IPS-18c (cell line): ENCODE measurements around the gene KLHL25.
"Not testable (repeated sequence)": the region's sequence is repeated elsewhere in the genome, so short reads cannot be mapped to it uniquely, and the experiment has no call there.

Experiments
- H3K4me3 ChIP-seq: 2 replicates; pipeline ENCODE4 v1.7.0; 2013; ENCODE audit warnings: low read depth, mild to moderate bottlenecking, low read length, moderate library complexity; ENCODE audit not compliant: insufficient read depth
- H3K9me3 ChIP-seq: one replicate; pipeline ENCODE4 v1.6.1; 2013; ENCODE audit warnings: mild to moderate bottlenecking, low read length, moderate library complexity; ENCODE audit not compliant: control insufficient read depth, insufficient read depth

KLHL25 gene, protein sequence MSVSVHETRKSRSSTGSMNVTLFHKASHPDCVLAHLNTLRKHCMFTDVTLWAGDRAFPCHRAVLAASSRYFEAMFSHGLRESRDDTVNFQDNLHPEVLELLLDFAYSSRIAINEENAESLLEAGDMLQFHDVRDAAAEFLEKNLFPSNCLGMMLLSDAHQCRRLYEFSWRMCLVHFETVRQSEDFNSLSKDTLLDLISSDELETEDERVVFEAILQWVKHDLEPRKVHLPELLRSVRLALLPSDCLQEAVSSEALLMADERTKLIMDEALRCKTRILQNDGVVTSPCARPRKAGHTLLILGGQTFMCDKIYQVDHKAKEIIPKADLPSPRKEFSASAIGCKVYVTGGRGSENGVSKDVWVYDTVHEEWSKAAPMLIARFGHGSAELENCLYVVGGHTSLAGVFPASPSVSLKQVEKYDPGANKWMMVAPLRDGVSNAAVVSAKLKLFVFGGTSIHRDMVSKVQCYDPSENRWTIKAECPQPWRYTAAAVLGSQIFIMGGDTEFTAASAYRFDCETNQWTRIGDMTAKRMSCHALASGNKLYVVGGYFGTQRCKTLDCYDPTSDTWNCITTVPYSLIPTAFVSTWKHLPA

DNA sequence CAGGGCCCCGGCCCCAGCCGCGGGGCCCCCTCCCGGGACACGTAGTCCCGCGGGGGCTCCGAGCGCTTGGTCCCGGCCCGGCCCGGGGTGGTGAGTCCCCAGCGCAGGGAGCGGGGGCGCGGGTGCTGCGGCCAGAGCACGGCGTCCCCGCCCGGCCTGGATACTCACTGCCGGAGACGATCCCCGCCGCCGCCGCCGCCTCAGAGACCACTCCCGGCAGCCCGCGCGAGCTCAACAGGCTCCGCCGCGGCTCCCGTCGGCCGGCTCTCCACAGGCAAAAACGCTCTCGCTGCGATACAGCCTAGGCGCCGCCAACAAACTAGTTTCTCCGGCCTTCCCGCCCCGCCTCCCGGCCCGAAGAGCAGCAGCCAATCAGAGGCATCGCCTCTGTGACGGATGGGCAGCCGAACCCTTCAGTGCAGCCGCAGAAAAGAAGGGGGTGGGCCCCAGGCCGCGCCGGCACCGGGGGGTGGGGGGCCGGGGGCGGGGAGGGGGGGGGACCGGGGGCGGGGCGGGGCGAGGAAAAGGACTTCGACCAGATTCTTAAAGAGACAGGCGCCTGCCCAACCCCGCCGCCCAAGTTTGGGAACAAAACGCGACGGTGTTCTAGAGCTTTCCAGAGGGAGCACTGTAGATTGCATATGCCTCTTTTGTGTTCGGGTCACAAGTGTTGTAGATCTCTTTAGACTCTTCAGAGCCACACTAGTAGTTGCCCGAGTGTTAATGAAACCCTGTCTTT, at the start of gene KLHL25:
Gene KLHL25 (minus strand): TSS at position 328 of the 739 bp plus-strand sequence. CDS start 25,115 bp downstream, outside the sequence.
- peak within 1 kb of the TSS; percentile 86 for H3K4me3 ChIP-seq
- H3K9me3 ChIP-seq = no peaks in the 10 kb centered on the region

GRCh38 chr15:85840802-85841152, 46.1 kb upstream of the KLHL25 start:
- Histone ChIP-seq H3K9me3 (no peaks in the 10 kb centered on the region), H3K4me3 (no peak overlapping the region)

DNA sequence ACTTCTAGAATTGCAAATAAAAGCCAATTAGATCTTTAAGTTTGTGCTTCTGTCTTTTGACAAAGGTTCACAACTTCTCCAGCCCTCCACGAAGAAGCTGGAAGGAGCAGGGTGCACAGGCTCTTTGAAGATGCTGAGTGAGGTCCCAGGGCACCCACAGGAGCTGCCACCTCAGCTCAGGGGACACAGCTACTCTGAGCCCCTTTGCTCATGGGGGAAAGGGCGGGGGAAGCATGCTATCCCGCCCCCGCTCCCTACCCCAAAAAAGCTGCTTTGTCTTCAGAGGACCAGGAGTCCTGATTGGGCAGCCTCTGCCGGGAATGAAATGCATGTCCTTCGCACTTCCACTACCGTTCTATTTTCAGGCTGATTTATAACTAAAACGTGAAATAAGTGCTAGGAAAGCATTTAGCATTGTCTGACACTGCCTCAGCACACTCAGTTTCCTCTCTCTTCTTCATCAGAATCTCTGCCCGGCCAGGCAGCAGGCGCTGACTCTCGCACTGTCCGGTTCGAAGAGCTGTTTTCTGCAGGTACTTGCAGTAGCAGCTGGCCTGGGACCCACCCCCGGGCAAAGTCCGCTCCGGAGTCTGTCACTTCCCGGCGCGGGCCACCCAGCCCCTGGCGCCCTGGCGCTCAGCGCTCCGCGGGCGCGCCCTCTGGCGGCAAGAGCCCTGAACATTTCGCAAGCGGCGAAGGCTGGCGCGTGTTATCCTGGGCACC, 45.5 kb upstream of the KLHL25 start:
- Histone ChIP-seq H3K9me3 (no peaks in the 10 kb centered on the region), H3K4me3 (peak overlapping the region; percentile 37)

DNA sequence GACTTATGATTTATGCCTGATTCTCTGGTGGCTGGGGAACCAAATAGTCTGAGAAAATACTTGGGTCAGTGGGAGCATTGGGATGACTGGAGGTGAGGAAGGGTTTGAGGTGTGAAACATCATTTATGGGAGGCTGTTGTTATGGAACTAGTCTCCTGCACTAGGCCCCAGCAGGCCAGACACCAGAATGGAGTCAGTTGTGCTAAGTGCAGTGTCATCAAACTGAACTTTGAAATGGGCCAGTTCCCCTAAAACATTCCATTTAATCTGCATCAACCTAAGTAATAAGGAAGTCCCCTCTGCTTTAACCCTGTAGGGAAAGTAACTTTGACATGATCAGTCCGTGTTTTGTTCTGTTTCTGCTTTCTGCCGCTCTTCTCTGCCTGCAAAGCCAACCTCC, 44.9 kb upstream of the KLHL25 start:
- Histone ChIP-seq H3K4me3 (no peak overlapping the region), H3K9me3 (no peaks in the 10 kb centered on the region)

- H3K9me3 ChIP-seq = no peaks in the 10 kb centered on the region
- no peak overlapping the region for H3K4me3 ChIP-seq
Measured at GRCh38 chr15:85838655-85839054, 43.9 kb upstream of the KLHL25 start.

- H3K9me3 ChIP-seq = no peaks in the 10 kb centered on the region
- no peak overlapping the region for H3K4me3 ChIP-seq
Measured at GRCh38 chr15:85837881-85838280, 43.2 kb upstream of the KLHL25 start.

GRCh38 chr15:85837011-85837433, 42.3 kb upstream of the KLHL25 start:
- no peak overlapping the region for H3K4me3 ChIP-seq
- H3K9me3 ChIP-seq = no peaks in the 10 kb centered on the region

DNA sequence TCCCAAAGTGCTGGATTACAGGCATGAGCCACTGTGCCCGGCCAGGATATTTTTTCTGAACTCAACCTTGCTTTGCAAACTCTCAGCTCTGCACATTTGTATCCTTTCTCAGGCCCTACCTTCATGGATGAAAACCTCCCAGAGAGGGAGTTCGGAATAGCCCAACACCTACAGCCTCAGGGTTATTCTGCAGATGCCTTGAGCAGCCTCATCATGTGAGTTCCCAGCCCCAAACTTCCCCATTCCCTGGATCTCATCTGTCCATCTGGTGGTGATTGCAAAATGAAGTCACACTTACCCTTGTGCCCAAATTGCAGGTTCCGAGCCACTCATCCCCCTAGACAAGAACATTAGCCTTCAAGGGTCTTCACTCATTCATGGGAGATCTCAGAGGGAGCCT, 39.9 kb upstream of the KLHL25 start:
- Histone ChIP-seq H3K4me3 (no peak overlapping the region), H3K9me3 (no peaks in the 10 kb centered on the region)

- Histone ChIP-seq H3K4me3 (no peak overlapping the region), H3K9me3 (no peaks in the 10 kb centered on the region)
Measured at GRCh38 chr15:85832394-85832793, 37.7 kb upstream of the KLHL25 start.

DNA sequence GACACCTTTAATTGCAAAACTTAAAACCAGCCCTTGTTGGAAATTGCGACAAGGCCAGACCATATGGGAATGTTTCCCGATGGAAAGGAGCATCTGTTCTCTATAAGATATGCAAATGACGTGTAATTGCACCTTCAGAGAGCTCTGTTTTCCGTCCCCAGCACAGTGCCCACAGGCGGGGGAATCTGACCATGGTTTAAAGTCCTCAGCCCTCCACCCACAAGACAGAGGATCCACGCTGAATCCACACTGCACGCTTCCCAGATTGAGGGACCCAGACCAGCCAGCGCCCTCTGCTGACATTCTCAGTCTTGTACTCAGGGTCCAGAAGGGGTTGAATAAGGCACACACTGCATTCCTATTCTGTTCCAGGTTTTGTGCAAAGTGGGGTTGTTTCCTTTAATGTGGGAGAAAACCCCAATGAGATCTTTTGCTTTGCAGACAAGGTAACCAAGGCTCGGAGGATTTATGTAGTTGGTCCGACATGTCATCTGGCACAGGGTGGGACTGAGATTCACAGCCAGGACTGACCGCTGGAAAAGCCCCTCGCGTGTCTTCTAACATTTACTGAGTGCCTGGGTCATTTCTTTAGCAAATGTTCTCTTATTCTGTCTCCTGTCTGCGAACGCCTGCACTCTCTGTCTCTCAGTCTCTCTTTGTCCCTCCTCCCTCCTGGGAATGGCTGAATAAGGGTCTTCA, 36.8 kb upstream of the KLHL25 start:
- Histone ChIP-seq H3K9me3 (no peaks in the 10 kb centered on the region), H3K4me3 (no peak overlapping the region)

DNA sequence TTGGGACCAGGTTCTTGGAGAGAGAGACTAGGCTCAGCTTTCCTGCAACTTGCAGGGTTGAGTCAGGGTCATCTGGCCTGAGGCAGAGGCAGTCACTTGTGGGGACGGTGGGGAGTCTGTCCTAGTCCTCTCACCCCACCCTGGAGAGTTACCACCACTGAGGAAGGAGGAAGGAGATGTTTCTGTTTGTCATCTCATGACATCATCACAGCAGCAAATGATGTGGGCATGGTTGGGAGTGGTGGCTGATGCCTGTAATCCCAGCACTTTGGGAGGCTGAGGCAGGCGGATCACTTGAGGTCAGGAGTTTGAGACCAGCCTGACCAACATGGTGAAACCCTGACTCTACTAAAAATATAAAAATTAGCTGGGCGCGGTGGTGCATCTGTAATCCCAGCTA, 35.0 kb upstream of the KLHL25 start:
- not testable (repeated sequence) for H3K4me3 ChIP-seq, H3K9me3 ChIP-seq

DNA sequence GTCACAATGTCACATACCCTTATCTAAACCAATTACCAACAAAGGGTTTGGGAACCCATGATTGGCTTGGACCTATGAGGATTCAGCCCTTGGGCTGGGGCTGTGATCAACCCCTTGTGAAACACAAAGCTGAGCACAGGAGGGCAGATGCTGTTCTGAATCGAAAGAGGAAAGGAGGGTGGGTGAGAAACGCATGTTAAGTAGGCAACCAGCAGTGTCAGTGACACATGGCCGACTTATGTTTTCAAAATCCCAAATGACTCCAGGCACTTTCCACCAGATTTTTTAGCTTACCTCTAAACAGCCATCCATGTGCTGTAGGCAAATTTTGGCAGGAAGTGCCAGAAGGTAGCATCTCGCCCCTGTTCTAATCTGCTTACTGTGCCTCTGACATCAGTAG, 34.1 kb upstream of the KLHL25 start:
- Histone ChIP-seq H3K4me3 (no peak overlapping the region), H3K9me3 (no peaks in the 10 kb centered on the region)

- Histone ChIP-seq H3K4me3 (no peak overlapping the region), H3K9me3 (no peaks in the 10 kb centered on the region)
Measured at GRCh38 chr15:85828126-85828525, 33.4 kb upstream of the KLHL25 start.

DNA sequence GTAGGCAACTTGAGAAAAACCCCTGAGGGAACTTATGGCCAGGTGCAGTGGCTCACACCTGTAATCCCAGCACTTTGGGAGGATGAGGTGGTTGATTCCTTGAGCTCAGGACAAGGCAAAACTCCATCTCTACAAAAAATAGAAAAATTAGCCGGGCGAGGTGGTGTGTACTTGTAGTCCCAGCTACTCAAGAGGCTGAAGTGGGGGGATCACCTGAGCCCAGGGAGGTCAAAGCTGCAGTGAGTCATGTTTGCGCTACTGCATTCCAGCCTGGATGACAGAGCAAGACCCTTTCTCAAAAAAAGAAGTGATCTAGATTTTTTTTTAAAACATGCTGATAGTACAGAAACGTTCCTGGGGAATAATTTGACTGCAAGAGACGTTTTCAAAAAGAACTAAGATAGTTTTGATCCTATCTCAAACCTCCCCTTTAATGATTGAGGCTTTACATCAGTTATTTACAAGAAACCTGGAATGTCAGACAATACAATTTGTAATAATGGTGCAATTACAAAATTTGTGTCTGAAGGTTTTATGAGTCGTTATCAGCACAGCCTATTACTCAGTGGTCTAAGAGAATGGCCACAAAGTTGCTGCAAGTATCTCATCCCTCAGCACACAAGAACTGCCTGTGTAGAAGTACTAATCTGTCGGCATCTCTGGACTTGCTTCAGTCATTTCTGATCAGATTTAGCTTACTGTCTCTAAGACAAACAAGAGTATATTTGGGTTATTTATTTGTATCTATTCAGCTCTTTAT, 32.2 kb upstream of the KLHL25 start:
- no peaks in the 10 kb centered on the region for H3K9me3 ChIP-seq
- no peak overlapping the region for H3K4me3 ChIP-seq

DNA sequence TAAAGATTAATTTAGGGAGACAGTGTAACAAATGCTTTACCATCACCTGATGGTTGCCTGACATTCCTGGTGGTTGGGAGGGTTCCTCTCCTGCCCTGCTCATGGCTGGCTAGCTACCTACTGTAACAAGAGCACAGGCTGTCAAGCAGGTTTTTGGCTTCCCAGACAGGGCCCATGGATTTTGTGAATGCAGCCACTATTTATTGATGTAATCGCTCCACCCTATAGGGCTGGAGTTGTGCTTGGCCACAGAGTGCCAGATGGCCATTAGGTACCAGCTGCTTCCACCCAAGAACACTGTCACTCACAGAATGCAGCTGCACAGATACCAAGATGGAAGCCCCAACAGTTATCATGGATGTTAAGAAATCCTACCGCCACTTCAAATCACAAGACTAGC, 31.0 kb upstream of the KLHL25 start:
- Histone ChIP-seq H3K4me3 (no peak overlapping the region), H3K9me3 (no peaks in the 10 kb centered on the region)

DNA sequence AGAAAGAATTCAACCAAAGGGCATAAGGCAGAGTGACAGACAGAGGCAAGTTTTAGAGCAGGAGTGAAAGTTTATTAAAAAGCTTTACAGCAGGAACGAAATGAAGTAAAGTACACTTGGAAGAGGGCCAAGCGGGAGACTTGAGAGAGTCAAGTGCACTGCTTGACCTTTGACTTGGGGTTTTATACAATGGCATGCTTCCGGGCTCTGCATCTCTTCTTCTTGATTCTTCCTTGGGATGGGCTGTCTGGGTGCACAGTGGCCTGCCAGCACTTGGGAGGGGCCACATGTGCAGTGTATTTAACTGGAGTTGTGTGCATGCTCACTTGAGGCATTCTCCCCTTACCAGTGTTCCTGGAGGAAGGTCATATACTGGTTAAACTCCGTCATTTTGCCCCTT, 30.4 kb upstream of the KLHL25 start:
- no peak overlapping the region for H3K4me3 ChIP-seq

More for the DNA sequence above, 30.4 kb upstream of the KLHL25 start:
- H3K9me3 ChIP-seq = no peaks in the 10 kb centered on the region
